ENCODE results near the gene ZSCAN12. TPM values are rescaled to one million over a fixed set of nuclear protein-coding genes. Genes with fewer than 3 reads are reported as not detected.

Gene ZSCAN12
- total and polyA plus RNA-seq, 10 of the 15 experiments (the other 5 are each of a cell fraction or from before 2014, with no cell fraction given) = 1.2 to 12.2 (median 7.4) TPM

GRCh38 chr6:28335564-28336283 lies 63.8 kb downstream of the ZSCAN12 start, which contains the start of gene ZSCAN31 (continued):
- TF ChIP-seq ZBTB33 (IDR thresholded peaks at IDR 0.05) = no peak
- 0 out of 2 replicates have a peak, but pooled peaks have one; percentile 48 for TF ChIP-seq POLR2AphosphoS2 (IDR thresholded peaks at IDR 0.05; ENCODE audit: low read depth, low read length)
- no peak for TF ChIP-seq EP300 (IDR thresholded peaks at IDR 0.05; ENCODE audit: borderline replicate concordance in 1 of 2, control insufficient read depth in 1 of 2, low read depth in 2 of 2, low read length in 2 of 2)
- no peak for TF ChIP-seq MYC (IDR thresholded peaks at IDR 0.05; ENCODE audit: insufficient read depth, insufficient read length, insufficient replicate concordance, low read length, severe bottlenecking)
- no peak for TF ChIP-seq PRDM15 (CRISPR knock-in tag; IDR thresholded peaks at IDR 0.05)
- TF ChIP-seq SIX5 (IDR thresholded peaks at IDR 0.05; ENCODE audit: low read depth, low read length, severe bottlenecking) = no peak
- no peak for TF ChIP-seq RAD51 (IDR thresholded peaks at IDR 0.05)
- no peak for TF ChIP-seq BCLAF1 (IDR thresholded peaks at IDR 0.05)
- TF ChIP-seq SIN3A (IDR thresholded peaks at IDR 0.05; ENCODE audit: low read depth, low read length) = no peak
- TF ChIP-seq E2F8 (IDR thresholded peaks at IDR 0.05; ENCODE audit: low read depth, partially characterized antibody) = no peak
- no peak for TF ChIP-seq ZNF217 (IDR thresholded peaks at IDR 0.05)
- peak; percentile 78 for TF ChIP-seq RUNX3 (IDR thresholded peaks at IDR 0.05; ENCODE audit: low read length)
- TF ChIP-seq PKNOX1 (IDR thresholded peaks at IDR 0.05) = no peak
- TF ChIP-seq ZZZ3 (IDR thresholded peaks at IDR 0.05; ENCODE audit: control insufficient read depth, insufficient read length, low read depth) = no peak

Data from GM12878 (cell line).